Osteocyte (in vitro differentiated cells): Measurements from ENCODE around the gene ZNF556. TPM values are rescaled to one million over a fixed set of nuclear protein-coding genes. Genes with fewer than 3 reads are reported as not detected.

Experiments used
- DNase-seq: peaks from one replicate; pipeline ENCODE4 v3.0.0; 2021; ENCODE audit warnings: mixed read lengths; ENCODE audit not compliant: unreplicated experiment; ENCODE audit errors: extremely low spot score
- H3K27ac Mint-ChIP-seq: one replicate; pipeline ENCODE4 v1.8.0; 2021; ENCODE audit warnings: mild to moderate bottlenecking, mixed read lengths; ENCODE audit not compliant: unreplicated experiment
- H3K27me3 Mint-ChIP-seq: one replicate; pipeline ENCODE4 v1.8.0; 2021; ENCODE audit warnings: mixed read lengths; ENCODE audit not compliant: unreplicated experiment
- H3K36me3 Mint-ChIP-seq: one replicate; pipeline ENCODE4 v1.8.0; 2021; ENCODE audit warnings: mixed read lengths; ENCODE audit not compliant: unreplicated experiment
- H3K4me1 Mint-ChIP-seq: one replicate; pipeline ENCODE4 v1.8.0; 2021; ENCODE audit warnings: mixed read lengths; ENCODE audit not compliant: unreplicated experiment
- H3K4me3 Mint-ChIP-seq: one replicate; pipeline ENCODE4 v1.8.0; 2021; ENCODE audit warnings: mild to moderate bottlenecking, moderate library complexity, mixed read lengths; ENCODE audit not compliant: unreplicated experiment
- H3K9me3 Mint-ChIP-seq: one replicate; pipeline ENCODE4 v1.8.0; 2021; ENCODE audit warnings: mixed read lengths; ENCODE audit not compliant: unreplicated experiment
- CTCF ChIP-seq: fragments of 200-600 bp; sonication (generic); IDR thresholded peaks from 2 replicates; pipeline ENCODE4 v1.5.0; 2021; ENCODE audit warnings: antibody characterized with exemption, mild to moderate bottlenecking, moderate library complexity
- total RNA-seq: library from RNA; stranded (reverse); gene quantifications from 2 replicates; pipeline ENCODE4 v1.2.1, GENCODE V29; 2021

ZNF556 gene
- total RNA-seq, 1 donor from 2014 or later = not detected

DNA sequence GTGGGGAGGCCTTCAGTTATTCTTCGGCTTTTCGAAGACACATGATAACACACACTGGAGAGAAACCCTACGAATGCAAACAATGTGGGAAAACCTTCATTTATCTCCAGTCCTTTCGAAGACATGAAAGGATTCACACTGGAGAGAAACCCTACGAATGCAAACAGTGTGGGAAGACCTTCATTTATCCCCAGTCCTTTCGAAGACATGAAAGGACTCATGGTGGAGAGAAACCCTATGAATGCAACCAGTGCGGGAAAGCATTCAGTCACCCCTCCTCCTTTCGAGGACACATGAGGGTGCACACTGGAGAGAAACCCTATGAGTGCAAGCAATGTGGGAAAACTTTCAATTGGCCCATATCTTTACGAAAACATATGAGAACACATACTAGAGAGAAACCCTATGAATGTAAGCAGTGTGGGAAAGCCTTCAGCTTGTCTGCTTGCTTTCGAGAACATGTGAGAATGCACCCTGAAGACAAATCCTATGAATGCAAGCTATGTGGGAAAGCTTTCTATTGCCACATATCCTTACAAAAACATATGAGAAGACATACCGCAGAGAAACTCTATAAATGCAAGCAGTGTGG is 14.0 kb upstream of the ZNF556 start:
- no peaks in the 10 kb centered on the region for H3K4me1 Mint-ChIP-seq
- H3K36me3 Mint-ChIP-seq = peaks cover 64% of the 10 kb centered on the region
- H3K9me3 Mint-ChIP-seq = peaks cover 48% of the 10 kb centered on the region
- H3K4me3 Mint-ChIP-seq = no peak overlapping the region
- no peak for DNase-seq
- no peaks in the 10 kb centered on the region for H3K27me3 Mint-ChIP-seq
- no peak for TF ChIP-seq CTCF
- H3K27ac Mint-ChIP-seq = no peak overlapping the region

DNA sequence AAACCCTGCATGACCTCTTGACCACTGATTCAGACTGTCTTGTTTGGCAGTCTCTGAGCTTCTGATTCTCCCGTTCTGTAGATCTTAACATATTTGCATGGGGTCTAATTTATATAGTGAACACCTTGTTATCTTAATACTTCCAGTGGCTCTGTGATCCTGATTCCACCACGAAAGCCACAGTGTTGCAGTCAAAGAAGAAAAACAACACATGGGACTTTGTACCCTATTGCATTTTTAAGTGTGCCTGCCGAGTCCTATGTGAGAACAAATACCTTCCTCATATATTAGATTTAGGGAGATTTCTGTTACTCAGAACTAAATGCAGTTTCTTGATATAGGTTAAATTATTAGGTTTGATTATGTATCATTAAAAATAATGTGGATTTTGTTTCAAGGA is 12.3 kb upstream of the ZNF556 start:
- TF ChIP-seq CTCF = no peak
- Mint-ChIP-seq H3K4me3 (no peak overlapping the region), H3K27me3 (no peaks in the 10 kb centered on the region), H3K27ac (no peak overlapping the region), H3K36me3 (peaks cover 63% of the 10 kb centered on the region), H3K9me3 (peaks cover 55% of the 10 kb centered on the region), H3K4me1 (no peaks in the 10 kb centered on the region)
- no peak for DNase-seq

- Mint-ChIP-seq H3K4me3 (no peak overlapping the region), H3K27me3 (no peaks in the 10 kb centered on the region), H3K4me1 (no peaks in the 10 kb centered on the region), H3K36me3 (peaks cover 45% of the 10 kb centered on the region), H3K9me3 (peaks cover 49% of the 10 kb centered on the region), H3K27ac (no peak overlapping the region)
- TF ChIP-seq CTCF = no peak
- DNase-seq = no peak
Observed at GRCh38 chr19:2856457-2857050, 10.6 kb upstream of the ZNF556 start.

- no peak overlapping the region for H3K4me3 Mint-ChIP-seq
- H3K9me3 Mint-ChIP-seq = peaks cover 44% of the 10 kb centered on the region
- no peak for DNase-seq
- TF ChIP-seq CTCF = no peak
- H3K36me3 Mint-ChIP-seq = peaks cover 22% of the 10 kb centered on the region
- H3K27ac Mint-ChIP-seq = no peak overlapping the region
- H3K4me1 Mint-ChIP-seq = no peaks in the 10 kb centered on the region
- no peaks in the 10 kb centered on the region for H3K27me3 Mint-ChIP-seq
Observed at GRCh38 chr19:2858864-2859263, 8.3 kb upstream of the ZNF556 start.

GRCh38 chr19:2863816-2864215 is 3.3 kb upstream of the ZNF556 start:
- TF ChIP-seq CTCF = no peak
- Mint-ChIP-seq H3K27ac (no peak overlapping the region), H3K9me3 (peaks cover 17% of the 10 kb centered on the region), H3K27me3 (no peaks in the 10 kb centered on the region), H3K4me1 (no peaks in the 10 kb centered on the region), H3K36me3 (no peaks in the 10 kb centered on the region), H3K4me3 (no peak overlapping the region)
- DNase-seq = no peak
